ENCODE measurements around the gene SPRYD4.
A peak's percentile ranks its signal among the peaks of the same experiment; 100 is the strongest.

SPRYD4 gene

DNA sequence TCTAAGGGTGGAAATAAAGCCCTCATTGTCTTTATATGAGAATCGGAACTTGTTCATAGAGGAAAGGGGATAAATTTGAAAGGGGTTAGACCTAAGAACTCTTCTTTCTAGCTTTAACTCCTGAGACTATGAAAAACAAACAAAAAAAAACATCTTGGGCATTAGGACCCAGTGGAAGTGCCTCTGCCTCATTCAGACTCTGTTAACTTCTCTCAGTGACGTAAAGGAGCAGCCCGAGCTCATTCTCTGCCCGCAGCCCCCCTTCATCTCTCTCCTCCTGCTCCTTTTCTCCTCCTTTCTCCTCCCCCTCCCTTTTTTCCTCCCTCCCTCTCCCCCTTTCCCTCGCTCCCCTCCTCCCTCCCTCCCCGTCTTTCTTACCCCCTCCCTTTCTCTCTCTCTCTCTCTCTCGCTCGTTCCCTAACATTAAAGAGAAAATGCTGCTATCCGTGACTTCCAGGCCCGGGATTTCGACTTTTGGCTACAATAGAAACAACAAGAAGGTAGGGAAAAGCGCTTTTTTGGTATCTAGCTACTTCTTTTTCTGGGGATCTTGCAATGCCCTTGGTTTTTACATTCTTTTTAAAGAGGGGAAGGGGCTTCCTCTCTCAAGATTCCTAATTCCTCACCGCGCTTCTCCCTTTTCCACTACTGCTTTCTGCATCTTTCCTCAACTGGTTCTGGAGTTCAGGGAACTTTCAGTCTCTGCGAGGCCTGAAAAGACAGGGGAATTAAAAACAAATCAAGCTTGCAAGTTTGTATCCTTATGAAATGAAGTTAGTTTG lies 53.4 kb downstream of the SPRYD4 start, which contains the start of gene RBMS2:
Gene RBMS2, plus strand, starts transcription at position 231 of the 782 bp plus-strand sequence. Its CDS starts 204 bp downstream, at position 435.
- peak; percentile 65 for DNase-seq (ENCODE audit: low read depth)

DNA sequence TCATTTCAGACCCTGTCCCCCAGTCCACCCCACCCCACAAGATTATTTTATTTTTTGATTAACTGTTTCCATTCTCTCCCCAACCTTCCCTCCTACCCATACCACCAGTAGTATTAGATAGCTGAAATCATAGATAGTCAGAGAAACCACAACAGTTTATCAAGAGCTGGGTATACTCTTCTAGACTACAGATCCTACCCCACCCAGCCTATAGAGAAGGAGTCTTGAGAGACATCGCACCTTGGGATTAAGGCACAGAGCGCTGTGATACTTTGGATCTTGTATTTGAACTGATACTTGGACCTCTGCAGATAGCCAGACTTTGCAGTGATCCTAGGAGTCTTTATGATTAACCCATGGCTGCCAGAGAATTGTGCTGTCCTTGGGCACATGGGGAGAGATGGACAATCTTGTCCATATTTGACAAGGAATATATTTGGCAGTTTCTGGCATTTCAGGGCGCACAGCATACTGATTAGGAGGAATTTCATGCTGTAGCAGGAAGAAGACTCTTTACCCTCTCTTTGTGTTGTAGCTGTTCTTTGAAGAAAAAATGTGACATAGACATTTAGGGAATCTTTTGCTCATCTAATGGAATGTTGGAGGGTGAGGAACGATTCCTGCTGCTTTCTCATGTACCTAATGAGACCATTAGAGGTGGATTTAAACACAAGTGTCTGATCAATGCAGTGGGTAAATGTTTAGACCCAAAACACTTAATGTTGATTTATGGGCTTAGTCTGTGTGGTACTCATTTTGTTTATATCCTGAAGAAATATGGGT lies 54.2 kb downstream of the SPRYD4 start:
- no peak for DNase-seq (ENCODE audit: low read depth)

DNA sequence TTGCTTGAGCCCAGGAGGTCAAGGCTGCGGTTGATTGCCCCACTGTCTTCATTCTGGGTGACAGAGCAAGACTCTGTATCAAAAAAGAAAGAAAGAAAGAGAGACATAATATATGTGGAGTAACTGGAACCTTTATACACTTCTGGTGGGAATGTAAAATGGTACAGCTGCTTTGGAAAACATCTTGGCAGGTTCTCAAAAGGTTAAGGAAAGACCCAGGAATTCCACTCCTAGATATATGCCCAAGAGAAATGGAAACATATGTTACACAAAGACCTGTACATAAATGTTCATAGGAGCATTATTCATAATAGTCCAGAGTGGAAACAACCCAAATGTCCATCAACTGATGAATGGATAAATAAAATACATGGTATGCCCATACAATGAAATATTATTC lies 60.5 kb downstream of the SPRYD4 start:
- DNase-seq (ENCODE audit: low read depth) = no peak

All from GM04503 (cell line).